Measurements from ENCODE around the gene ZBTB7C.

GRCh38 chr18:48164701-48165100 is 244.5 kb downstream of the ZBTB7C start:
- TF ChIP-seq ZNF622 (IDR thresholded peaks at IDR 0.05) (no peak), SMAD1 (IDR thresholded peaks at IDR 0.05; ENCODE audit: low read depth, partially characterized antibody) (no peak), RFX5 (IDR thresholded peaks at IDR 0.05; ENCODE audit: low read depth, low read length) (no peak), PML (IDR thresholded peaks at IDR 0.05; ENCODE audit: low read length) (no peak)

Data from GM12878 (cell line).